ENCODE data around the gene CAMK1D. TPM values are rescaled to one million over a fixed set of nuclear protein-coding genes. Genes with fewer than 3 reads are reported as not detected.
A peak's percentile ranks its signal among the peaks of the same experiment; 100 is the strongest.

CAMK1D gene
- total RNA-seq, 1 experiment from 2014 or later, result 0.63 TPM

DNA sequence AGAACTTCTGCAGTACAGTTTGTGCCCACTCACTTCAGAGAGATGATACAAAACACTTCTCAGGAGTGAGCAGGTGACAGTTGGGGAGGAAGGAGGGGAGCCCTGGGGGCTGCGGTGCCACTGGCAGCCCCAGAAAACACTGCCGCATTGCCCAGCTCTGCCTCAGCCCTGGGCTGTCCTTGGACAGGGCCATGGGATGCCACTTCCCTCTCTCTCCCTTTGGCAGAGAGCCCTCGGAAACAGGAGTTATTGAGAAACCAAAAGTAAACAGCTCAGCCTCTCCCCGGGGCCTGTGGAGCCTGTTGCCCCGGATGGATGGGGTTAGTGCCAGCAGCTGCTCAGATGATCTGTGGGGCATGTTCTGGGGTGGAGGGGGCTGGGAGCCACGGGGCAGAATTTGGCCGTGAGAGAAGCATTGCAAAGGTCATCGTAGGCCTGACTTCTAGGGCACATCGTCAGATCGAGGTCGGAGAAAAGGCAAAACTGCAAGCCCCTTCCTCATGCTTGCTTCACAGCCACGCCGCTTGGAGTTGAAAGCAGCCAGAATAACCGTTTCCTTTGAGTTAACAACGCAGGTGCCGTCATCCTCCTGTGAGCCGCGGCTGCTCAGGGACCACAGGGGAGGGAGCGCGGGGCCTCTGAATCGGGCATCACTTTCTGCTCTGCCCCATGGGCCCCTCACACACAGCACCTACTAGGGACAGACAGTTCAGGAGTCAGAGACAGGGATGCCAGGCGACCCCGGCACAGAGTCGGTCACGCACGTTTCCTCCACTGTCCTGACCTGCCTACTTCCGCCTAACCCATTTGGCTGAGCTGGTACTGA lies 256.4 kb downstream of the CAMK1D start:
- H3K4me1 ChIP-seq (ENCODE audit: low read length), result peaks cover 12% of the 10 kb centered on the region

GRCh38 chr10:12606461-12606860 lies 257.1 kb downstream of the CAMK1D start:
- Histone ChIP-seq H4K20me1 (ENCODE audit: insufficient read depth, low read depth, low read length) (no peaks in the 10 kb centered on the region), H3K9me2 (replicated peaks; ENCODE audit: insufficient read depth, low read length) (no peaks in the 10 kb centered on the region), H3K4me3 (ENCODE audit: low read length) (peak overlapping the region; percentile 33), H2AFZ (ENCODE audit: low read length) (peak overlapping the region; percentile 47; the same call in 1 of the 2 replicates), H3K79me2 (ENCODE audit: low read length) (no peaks in the 10 kb centered on the region), H3K36me3 (ENCODE audit: insufficient read depth, low read length) (no peaks in the 10 kb centered on the region), H3K4me1 (ENCODE audit: low read length) (peaks cover 12% of the 10 kb centered on the region), H3K27ac (ENCODE audit: low read length) (no peak overlapping the region), H3K9ac (ENCODE audit: low read length) (peak overlapping the region; percentile 48), H3K9me3 (ENCODE audit: low read length) (no peaks in the 10 kb centered on the region), H3K27me3 (ENCODE audit: low read length) (no peaks in the 10 kb centered on the region), H3K4me2 (ENCODE audit: low read depth, low read length, poor library complexity, severe bottlenecking) (peak overlapping the region; percentile 53)
- no peak for DNase-seq

More for the DNA sequence above, 256.4 kb downstream of the CAMK1D start:
- peak overlapping the region; percentile 48 for H3K9ac ChIP-seq (ENCODE audit: low read length)
- H3K27me3 ChIP-seq (ENCODE audit: low read length), result no peaks in the 10 kb centered on the region
- no peak overlapping the region for H3K27ac ChIP-seq (ENCODE audit: low read length)
- H3K9me2 ChIP-seq (replicated peaks; ENCODE audit: insufficient read depth, low read length), result no peaks in the 10 kb centered on the region
- peak; percentile 49 for DNase-seq
- peak overlapping the region; percentile 53 for H3K4me2 ChIP-seq (ENCODE audit: low read depth, low read length, poor library complexity, severe bottlenecking)
- H3K9me3 ChIP-seq (ENCODE audit: low read length), result no peaks in the 10 kb centered on the region
- H3K79me2 ChIP-seq (ENCODE audit: low read length), result no peaks in the 10 kb centered on the region
- H4K20me1 ChIP-seq (ENCODE audit: insufficient read depth, low read depth, low read length), result no peaks in the 10 kb centered on the region
- H2AFZ ChIP-seq (ENCODE audit: low read length), result peak overlapping the region; percentile 47; the same call in 1 of the 2 replicates
- H3K36me3 ChIP-seq (ENCODE audit: insufficient read depth, low read length), result no peaks in the 10 kb centered on the region
- H3K4me3 ChIP-seq (ENCODE audit: low read length), result peak overlapping the region; percentile 33

- no peak overlapping the region for H3K9ac ChIP-seq (ENCODE audit: low read length)
- no peak for DNase-seq
- no peaks in the 10 kb centered on the region for H3K9me2 ChIP-seq (replicated peaks; ENCODE audit: insufficient read depth, low read length)
- no peaks in the 10 kb centered on the region for H3K9me3 ChIP-seq (ENCODE audit: low read length)
- no peaks in the 10 kb centered on the region for H3K27me3 ChIP-seq (ENCODE audit: low read length)
- H3K79me2 ChIP-seq (ENCODE audit: low read length), result no peaks in the 10 kb centered on the region
- no peak overlapping the region for H2AFZ ChIP-seq (ENCODE audit: low read length)
- H3K27ac ChIP-seq (ENCODE audit: low read length), result no peak overlapping the region
- no peaks in the 10 kb centered on the region for H4K20me1 ChIP-seq (ENCODE audit: insufficient read depth, low read depth, low read length)
- H3K4me2 ChIP-seq (ENCODE audit: low read depth, low read length, poor library complexity, severe bottlenecking), result no peak overlapping the region
- peaks cover 12% of the 10 kb centered on the region for H3K4me1 ChIP-seq (ENCODE audit: low read length)
- no peak overlapping the region for H3K4me3 ChIP-seq (ENCODE audit: low read length)
- no peaks in the 10 kb centered on the region for H3K36me3 ChIP-seq (ENCODE audit: insufficient read depth, low read length)
These were observed 259.4 kb downstream of the CAMK1D start for GRCh38 chr10:12608761-12609160.

- Histone ChIP-seq H3K4me3 (ENCODE audit: low read length) (no peak overlapping the region), H3K79me2 (ENCODE audit: low read length) (no peaks in the 10 kb centered on the region)
- DNase-seq, result peak; percentile 54
These were observed 260.1 kb downstream of the CAMK1D start for GRCh38 chr10:12609435-12609834.

DNA sequence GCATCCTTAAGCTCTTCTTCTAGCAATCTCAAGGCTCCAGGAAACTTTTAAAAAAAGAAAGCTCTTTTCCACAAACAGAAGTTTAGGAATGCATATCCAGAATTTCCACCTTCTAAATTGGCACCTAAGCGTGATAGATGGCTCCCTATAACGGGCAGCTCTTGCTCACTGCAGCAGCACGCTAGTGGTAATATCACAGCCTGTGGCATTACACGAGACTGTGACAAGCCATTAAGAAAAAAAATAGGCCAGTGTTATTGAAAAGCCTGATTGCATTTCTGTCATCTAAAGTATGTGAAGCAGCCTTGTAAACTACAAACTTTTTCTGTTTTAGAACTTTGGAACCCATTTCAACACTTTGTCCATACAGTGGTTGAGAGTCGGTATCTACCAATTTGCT lies 263.8 kb downstream of the CAMK1D start:
- no peak overlapping the region for H3K4me3 ChIP-seq (ENCODE audit: low read length)
- H3K79me2 ChIP-seq (ENCODE audit: low read length), result no peaks in the 10 kb centered on the region
- H2AFZ ChIP-seq (ENCODE audit: low read length), result no peak overlapping the region
- H3K4me1 ChIP-seq (ENCODE audit: low read length), result no peaks in the 10 kb centered on the region
- no peaks in the 10 kb centered on the region for H3K9me2 ChIP-seq (replicated peaks; ENCODE audit: insufficient read depth, low read length)
- no peak overlapping the region for H3K4me2 ChIP-seq (ENCODE audit: low read depth, low read length, poor library complexity, severe bottlenecking)
- no peaks in the 10 kb centered on the region for H3K27me3 ChIP-seq (ENCODE audit: low read length)
- H3K27ac ChIP-seq (ENCODE audit: low read length), result no peak overlapping the region
- no peaks in the 10 kb centered on the region for H3K9me3 ChIP-seq (ENCODE audit: low read length)
- H3K9ac ChIP-seq (ENCODE audit: low read length), result no peak overlapping the region
- no peaks in the 10 kb centered on the region for H4K20me1 ChIP-seq (ENCODE audit: insufficient read depth, low read depth, low read length)
- no peaks in the 10 kb centered on the region for H3K36me3 ChIP-seq (ENCODE audit: insufficient read depth, low read length)
- DNase-seq, result no peak

More at GRCh38 chr10:12609435-12609834, 260.1 kb downstream of the CAMK1D start:
- Histone ChIP-seq H2AFZ (ENCODE audit: low read length) (no peak overlapping the region), H3K9me3 (ENCODE audit: low read length) (no peaks in the 10 kb centered on the region), H3K4me2 (ENCODE audit: low read depth, low read length, poor library complexity, severe bottlenecking) (no peak overlapping the region), H3K9me2 (replicated peaks; ENCODE audit: insufficient read depth, low read length) (no peaks in the 10 kb centered on the region), H4K20me1 (ENCODE audit: insufficient read depth, low read depth, low read length) (no peaks in the 10 kb centered on the region), H3K9ac (ENCODE audit: low read length) (no peak overlapping the region), H3K4me1 (ENCODE audit: low read length) (peaks cover 12% of the 10 kb centered on the region), H3K27me3 (ENCODE audit: low read length) (no peaks in the 10 kb centered on the region), H3K36me3 (ENCODE audit: insufficient read depth, low read length) (no peaks in the 10 kb centered on the region), H3K27ac (ENCODE audit: low read length) (no peak overlapping the region)

- no peak overlapping the region for H3K4me3 ChIP-seq (ENCODE audit: low read length)
- no peaks in the 10 kb centered on the region for H3K27me3 ChIP-seq (ENCODE audit: low read length)
- no peak overlapping the region for H3K9ac ChIP-seq (ENCODE audit: low read length)
- H3K36me3 ChIP-seq (ENCODE audit: insufficient read depth, low read length), result no peaks in the 10 kb centered on the region
- no peaks in the 10 kb centered on the region for H4K20me1 ChIP-seq (ENCODE audit: insufficient read depth, low read depth, low read length)
- H3K9me3 ChIP-seq (ENCODE audit: low read length), result no peaks in the 10 kb centered on the region
- no peak for DNase-seq
- H3K9me2 ChIP-seq (replicated peaks; ENCODE audit: insufficient read depth, low read length), result no peaks in the 10 kb centered on the region
- H2AFZ ChIP-seq (ENCODE audit: low read length), result no peak overlapping the region
- H3K4me1 ChIP-seq (ENCODE audit: low read length), result no peaks in the 10 kb centered on the region
- H3K79me2 ChIP-seq (ENCODE audit: low read length), result no peaks in the 10 kb centered on the region
- no peak overlapping the region for H3K4me2 ChIP-seq (ENCODE audit: low read depth, low read length, poor library complexity, severe bottlenecking)
- no peak overlapping the region for H3K27ac ChIP-seq (ENCODE audit: low read length)
These were observed 265.0 kb downstream of the CAMK1D start for GRCh38 chr10:12614177-12614995.

DNA sequence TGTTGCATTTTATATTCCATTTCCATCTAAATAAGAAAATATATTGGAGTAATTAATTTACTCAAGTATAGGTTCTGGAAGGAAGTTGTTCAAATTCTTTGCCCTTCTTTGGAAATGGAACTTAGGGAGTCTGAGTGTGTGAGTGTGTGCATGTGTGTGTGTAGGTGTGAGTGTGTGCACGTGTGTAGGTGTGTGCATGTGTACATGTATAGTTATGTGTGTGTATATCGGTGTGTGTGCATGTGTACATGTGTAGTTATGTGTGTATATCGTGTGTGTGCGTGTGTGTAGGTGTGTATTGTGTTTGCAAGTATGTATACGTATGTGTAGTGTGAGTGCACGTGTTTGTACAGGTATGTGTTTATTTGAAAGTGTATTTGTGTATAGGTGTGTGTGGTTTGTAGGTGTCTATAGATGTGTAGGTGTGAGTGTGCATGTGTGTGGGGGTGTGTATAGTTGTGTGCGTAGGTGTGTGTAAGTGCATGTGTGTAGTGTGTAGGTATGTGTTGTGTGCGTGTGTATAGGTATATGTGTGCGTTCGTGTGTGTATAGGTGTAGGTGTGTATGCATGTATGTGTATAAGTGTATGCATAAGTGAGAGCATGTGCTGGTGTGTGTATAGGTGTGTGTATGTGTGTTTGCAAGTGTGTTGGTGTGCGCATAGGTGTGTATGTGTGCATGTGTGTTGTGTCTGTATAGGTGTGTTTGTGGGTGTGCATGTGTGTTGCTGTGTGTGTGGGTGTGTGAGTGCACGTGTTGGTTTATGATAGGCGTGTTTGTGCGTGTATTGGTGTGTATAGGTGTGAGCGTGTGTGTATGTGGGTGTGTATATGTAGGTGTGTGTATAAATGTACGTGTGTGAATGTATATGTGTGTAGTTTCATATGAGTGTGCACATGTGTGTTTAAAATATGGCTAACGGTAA lies 266.2 kb downstream of the CAMK1D start:
- Histone ChIP-seq H3K27me3 (ENCODE audit: low read length) (no peaks in the 10 kb centered on the region), H4K20me1 (ENCODE audit: insufficient read depth, low read depth, low read length) (no peaks in the 10 kb centered on the region)

More for the DNA sequence above, 266.2 kb downstream of the CAMK1D start:
- Histone ChIP-seq H3K4me2 (ENCODE audit: low read depth, low read length, poor library complexity, severe bottlenecking) (no peak overlapping the region), H3K4me1 (ENCODE audit: low read length) (no peaks in the 10 kb centered on the region), H3K9me3 (ENCODE audit: low read length) (no peaks in the 10 kb centered on the region), H3K9me2 (replicated peaks; ENCODE audit: insufficient read depth, low read length) (no peaks in the 10 kb centered on the region), H3K9ac (ENCODE audit: low read length) (no peak overlapping the region), H3K27ac (ENCODE audit: low read length) (no peak overlapping the region), H3K36me3 (ENCODE audit: insufficient read depth, low read length) (no peaks in the 10 kb centered on the region), H2AFZ (ENCODE audit: low read length) (no peak overlapping the region), H3K79me2 (ENCODE audit: low read length) (no peaks in the 10 kb centered on the region), H3K4me3 (ENCODE audit: low read length) (no peak overlapping the region)
- DNase-seq, result no peak
